Retinal pigment epithelial cell (primary cell): Measurements from ENCODE around the gene SYT1.

Experiments
- DNase-seq: peaks from one replicate; pipeline ENCODE4 v3.0.0-alpha.2; 2010; ENCODE audit warnings: low read depth
- H3K4me3 ChIP-seq: 2 replicates; pipeline ENCODE4 v1.5.1; 2011; ENCODE audit warnings: mild to moderate bottlenecking, low read length, control low read depth, moderate library complexity
- TF ChIP-seq, protein P1 (sequence below): conservative IDR thresholded peaks from 2 replicates; pipeline ENCODE4 v1.5.1; 2011; ENCODE audit warnings: low read depth, low read length, control low read depth, inconsistent platforms

SYT1 gene

GRCh38 chr12:78966062-78966461, 101.5 kb downstream of the SYT1 start:
- DNase-seq = no peak
- no peak overlapping the region for H3K4me3 ChIP-seq
- TF ChIP-seq, protein P1, sequence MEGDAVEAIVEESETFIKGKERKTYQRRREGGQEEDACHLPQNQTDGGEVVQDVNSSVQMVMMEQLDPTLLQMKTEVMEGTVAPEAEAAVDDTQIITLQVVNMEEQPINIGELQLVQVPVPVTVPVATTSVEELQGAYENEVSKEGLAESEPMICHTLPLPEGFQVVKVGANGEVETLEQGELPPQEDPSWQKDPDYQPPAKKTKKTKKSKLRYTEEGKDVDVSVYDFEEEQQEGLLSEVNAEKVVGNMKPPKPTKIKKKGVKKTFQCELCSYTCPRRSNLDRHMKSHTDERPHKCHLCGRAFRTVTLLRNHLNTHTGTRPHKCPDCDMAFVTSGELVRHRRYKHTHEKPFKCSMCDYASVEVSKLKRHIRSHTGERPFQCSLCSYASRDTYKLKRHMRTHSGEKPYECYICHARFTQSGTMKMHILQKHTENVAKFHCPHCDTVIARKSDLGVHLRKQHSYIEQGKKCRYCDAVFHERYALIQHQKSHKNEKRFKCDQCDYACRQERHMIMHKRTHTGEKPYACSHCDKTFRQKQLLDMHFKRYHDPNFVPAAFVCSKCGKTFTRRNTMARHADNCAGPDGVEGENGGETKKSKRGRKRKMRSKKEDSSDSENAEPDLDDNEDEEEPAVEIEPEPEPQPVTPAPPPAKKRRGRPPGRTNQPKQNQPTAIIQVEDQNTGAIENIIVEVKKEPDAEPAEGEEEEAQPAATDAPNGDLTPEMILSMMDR = no peak

- DNase-seq = no peak
- TF ChIP-seq, protein P1 = no peak
- H3K4me3 ChIP-seq = no peak overlapping the region
Observed at GRCh38 chr12:78966926-78967325, 102.4 kb downstream of the SYT1 start.

GRCh38 chr12:78968226-78968625, 103.7 kb downstream of the SYT1 start:
- TF ChIP-seq, protein P1 = no peak
- no peak overlapping the region for H3K4me3 ChIP-seq
- no peak for DNase-seq

DNA sequence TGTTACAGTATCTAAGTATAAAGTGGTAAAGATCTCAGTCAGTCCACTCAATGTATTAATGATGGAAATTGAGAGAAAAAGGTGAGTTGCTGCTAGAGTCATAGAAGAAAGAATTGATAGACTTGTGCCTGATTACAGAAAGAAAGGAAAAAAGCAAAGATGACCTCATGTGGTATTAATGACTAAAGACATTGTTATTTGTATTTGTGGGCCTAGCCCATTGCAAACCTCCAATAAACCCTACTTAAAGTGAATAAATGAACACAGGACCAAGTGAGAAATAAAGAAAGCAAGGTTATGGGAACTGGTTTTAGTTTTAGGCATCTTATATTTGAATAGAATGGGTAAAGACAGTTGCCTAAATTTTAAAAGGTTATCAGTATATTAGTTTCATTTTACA, 105.5 kb downstream of the SYT1 start:
- H3K4me3 ChIP-seq = no peak overlapping the region
- TF ChIP-seq, protein P1 = no peak
- no peak for DNase-seq

GRCh38 chr12:78977304-78977867, 112.8 kb downstream of the SYT1 start:
- TF ChIP-seq, protein P1 = no peak
- no peak for DNase-seq

DNA sequence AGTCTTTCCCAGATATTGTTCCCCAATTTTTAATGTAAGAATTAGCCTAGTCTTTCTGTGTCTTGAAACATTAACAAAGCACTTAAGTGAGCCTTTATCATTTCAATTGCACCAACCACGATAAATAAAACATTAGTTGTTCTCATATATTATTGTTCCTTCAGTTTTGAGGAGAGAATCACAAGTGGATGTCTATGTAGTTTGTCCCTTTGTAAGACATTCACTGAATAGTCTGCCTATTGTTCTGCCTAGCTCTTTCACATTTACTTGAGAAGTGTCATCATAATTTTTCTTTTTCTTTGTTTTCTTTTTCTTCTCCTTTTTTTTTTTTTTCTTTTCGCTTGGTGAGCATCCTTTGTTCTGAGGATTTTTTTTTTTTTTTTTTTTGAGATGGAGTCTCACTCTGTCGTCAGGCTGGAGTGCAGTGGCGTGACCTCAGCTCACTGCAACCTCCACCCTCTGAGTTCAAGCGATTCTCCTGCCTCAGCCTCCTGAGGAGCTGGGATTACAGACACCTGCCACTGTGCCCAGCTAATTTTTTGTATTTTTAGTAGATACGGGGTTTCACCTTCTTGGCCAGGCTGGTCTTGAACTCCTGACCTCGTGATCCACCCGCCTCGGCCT, 129.7 kb downstream of the SYT1 start:
- TF ChIP-seq, protein P1 = no peak
- no peak for DNase-seq
- H3K4me3 ChIP-seq = no peak overlapping the region

More at GRCh38 chr12:78977304-78977867, 112.8 kb downstream of the SYT1 start:
- H3K4me3 ChIP-seq = no peak overlapping the region

DNA sequence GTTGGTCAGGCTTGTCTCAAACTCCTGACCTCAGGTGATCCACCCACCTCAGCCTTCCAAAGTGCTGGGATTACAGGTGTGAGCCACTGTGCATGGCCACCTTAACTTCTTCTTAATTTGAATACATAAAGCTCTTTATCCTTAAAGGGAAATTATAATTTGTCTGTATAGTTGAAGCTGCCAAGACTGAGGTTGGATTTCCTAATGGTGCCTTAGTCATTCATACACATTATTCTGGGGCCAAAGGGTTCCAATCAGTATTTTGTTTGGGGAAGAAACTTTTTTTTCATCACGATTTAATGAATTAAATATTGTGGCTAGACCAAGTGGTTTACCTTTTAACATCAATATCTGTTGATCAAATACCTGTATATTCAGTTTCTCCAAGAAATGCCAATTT, 135.9 kb downstream of the SYT1 start:
- TF ChIP-seq, protein P1 = no peak
- H3K4me3 ChIP-seq = no peak overlapping the region
- no peak for DNase-seq
